HEK293 (cell line): ENCODE data around the gene SCN7A.
"Not testable (repeated sequence)": the region's sequence is repeated elsewhere in the genome, so short reads cannot be mapped to it uniquely, and the experiment has no call there.

ENCODE experiments used
- MEIS1 ChIP-seq: sonication (generic); formaldehyde crosslinking; IDR thresholded peaks from 2 replicates; pipeline ENCODE4 v1.8.1; 2022; ENCODE audit warnings: missing genetic modification reagents, mild to moderate bottlenecking, borderline replicate concordance
- TCF7L2 ChIP-seq: IDR thresholded peaks from 2 replicates; pipeline ENCODE4 v1.6.1; 2011; ENCODE audit warnings: low read depth, mild to moderate bottlenecking, inconsistent platforms, low read length, moderate library complexity, borderline replicate concordance
- ZBTB20 ChIP-seq: fragments of 450-650 bp; formaldehyde crosslinking; IDR thresholded peaks from 2 replicates; pipeline ENCODE4 v1.5.1; 2016; ENCODE audit warnings: missing biosample characterization, missing genetic modification characterization
- ZNF239 ChIP-seq: fragments of 450-650 bp; formaldehyde crosslinking; IDR thresholded peaks from 2 replicates; pipeline ENCODE4 v1.5.1; 2016; ENCODE audit warnings: missing biosample characterization, missing genetic modification characterization
- ZNF350 ChIP-seq: fragments of 450-650 bp; formaldehyde crosslinking; IDR thresholded peaks from 2 replicates; pipeline ENCODE4 v1.5.0; 2017; ENCODE audit warnings: missing biosample characterization, mild to moderate bottlenecking, missing genetic modification characterization
- ZNF423 ChIP-seq: fragments of 450-650 bp; formaldehyde crosslinking; IDR thresholded peaks from 2 replicates; pipeline ENCODE4 v1.5.1; 2016; ENCODE audit warnings: missing biosample characterization, missing genetic modification characterization
- ZNF48 ChIP-seq: fragments of 450-650 bp; formaldehyde crosslinking; IDR thresholded peaks from 2 replicates; pipeline ENCODE4 v1.5.1; 2016; ENCODE audit warnings: missing biosample characterization, missing genetic modification characterization
- ZNF548 ChIP-seq: fragments of 450-650 bp; formaldehyde crosslinking; IDR thresholded peaks from 2 replicates; pipeline ENCODE4 v1.5.1; 2016; ENCODE audit warnings: missing biosample characterization, missing genetic modification characterization
- ZNF621 ChIP-seq: fragments of 450-650 bp; formaldehyde crosslinking; IDR thresholded peaks from 2 replicates; pipeline ENCODE4 v1.5.1; 2017; ENCODE audit warnings: missing biosample characterization, missing genetic modification characterization
- ZNF658 ChIP-seq: fragments of 450-650 bp; formaldehyde crosslinking; IDR thresholded peaks from 2 replicates; pipeline ENCODE4; 2016; ENCODE audit warnings: missing biosample characterization, missing genetic modification characterization
- ZNF843 ChIP-seq: fragments of 450-650 bp; formaldehyde crosslinking; IDR thresholded peaks from 2 replicates; pipeline ENCODE4 v1.5.1; 2016; ENCODE audit warnings: missing biosample characterization, missing genetic modification characterization
- TF ChIP-seq, protein P1 (sequence below): fragments of 450-650 bp; formaldehyde crosslinking; IDR thresholded peaks from 2 replicates; pipeline ENCODE4 v1.5.1; 2016; ENCODE audit warnings: missing biosample characterization, missing genetic modification characterization
- TF ChIP-seq, protein P2 (sequence below): fragments of 450-650 bp; formaldehyde crosslinking; IDR thresholded peaks from 2 replicates; pipeline ENCODE4 v1.5.1; 2016; ENCODE audit warnings: missing biosample characterization, missing genetic modification characterization

DNA sequence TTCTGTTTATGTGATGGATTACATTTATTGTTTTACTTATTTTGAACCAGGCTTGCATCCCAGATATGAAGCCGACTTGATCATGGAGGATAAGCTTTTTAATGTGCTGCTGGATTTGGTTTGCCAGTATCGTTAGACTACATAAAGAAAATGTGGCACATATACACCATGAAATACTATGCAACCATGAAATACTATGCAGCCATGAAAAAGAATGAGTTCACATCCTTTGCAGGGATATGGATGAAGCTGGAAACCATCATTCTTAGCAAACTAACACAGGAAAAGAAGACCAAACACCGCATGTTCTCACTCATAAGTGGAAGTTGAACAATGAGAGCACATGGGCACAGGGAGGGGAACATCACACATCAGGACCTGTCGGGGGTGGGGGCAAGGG lies 38.2 kb downstream of the SCN7A start:
- TF ChIP-seq, protein P1, sequence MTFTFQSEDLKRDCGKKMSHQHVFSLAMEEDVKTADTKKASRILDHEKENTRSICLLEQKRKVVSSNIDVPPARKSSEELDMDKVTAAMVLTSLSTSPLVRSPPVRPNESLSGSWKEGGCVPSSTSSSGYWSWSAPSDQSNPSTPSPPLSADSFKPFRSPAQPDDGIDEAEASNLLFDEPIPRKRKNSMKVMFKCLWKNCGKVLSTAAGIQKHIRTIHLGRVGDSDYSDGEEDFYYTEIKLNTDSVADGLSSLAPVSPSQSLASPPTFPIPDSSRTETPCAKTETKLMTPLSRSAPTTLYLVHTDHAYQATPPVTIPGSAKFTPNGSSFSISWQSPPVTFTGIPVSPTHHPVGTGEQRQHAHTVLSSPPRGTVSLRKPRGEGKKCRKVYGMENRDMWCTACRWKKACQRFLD (tag by site-specific recombination): not testable (repeated sequence)
- not testable (repeated sequence) for TF ChIP-seq MEIS1 (CRISPR knock-in tag); ZNF843 (tag by site-specific recombination); ZNF423 (tag by site-specific recombination); ZNF239 (tag by site-specific recombination); TCF7L2; ZNF548 (tag by site-specific recombination); ZBTB20 (tag by site-specific recombination); ZNF350 (tag by site-specific recombination); ZNF621; ZNF48 (tag by site-specific recombination); ZNF658 (tag by site-specific recombination)
- TF ChIP-seq, protein P2, sequence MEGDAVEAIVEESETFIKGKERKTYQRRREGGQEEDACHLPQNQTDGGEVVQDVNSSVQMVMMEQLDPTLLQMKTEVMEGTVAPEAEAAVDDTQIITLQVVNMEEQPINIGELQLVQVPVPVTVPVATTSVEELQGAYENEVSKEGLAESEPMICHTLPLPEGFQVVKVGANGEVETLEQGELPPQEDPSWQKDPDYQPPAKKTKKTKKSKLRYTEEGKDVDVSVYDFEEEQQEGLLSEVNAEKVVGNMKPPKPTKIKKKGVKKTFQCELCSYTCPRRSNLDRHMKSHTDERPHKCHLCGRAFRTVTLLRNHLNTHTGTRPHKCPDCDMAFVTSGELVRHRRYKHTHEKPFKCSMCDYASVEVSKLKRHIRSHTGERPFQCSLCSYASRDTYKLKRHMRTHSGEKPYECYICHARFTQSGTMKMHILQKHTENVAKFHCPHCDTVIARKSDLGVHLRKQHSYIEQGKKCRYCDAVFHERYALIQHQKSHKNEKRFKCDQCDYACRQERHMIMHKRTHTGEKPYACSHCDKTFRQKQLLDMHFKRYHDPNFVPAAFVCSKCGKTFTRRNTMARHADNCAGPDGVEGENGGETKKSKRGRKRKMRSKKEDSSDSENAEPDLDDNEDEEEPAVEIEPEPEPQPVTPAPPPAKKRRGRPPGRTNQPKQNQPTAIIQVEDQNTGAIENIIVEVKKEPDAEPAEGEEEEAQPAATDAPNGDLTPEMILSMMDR (tag by site-specific recombination): not testable (repeated sequence)
